Measurements from ENCODE around the gene PLB1.
"Not testable (repeated sequence)": the region's sequence is repeated elsewhere in the genome, so short reads cannot be mapped to it uniquely, and the experiment has no call there.

The PLB1 gene

DNA sequence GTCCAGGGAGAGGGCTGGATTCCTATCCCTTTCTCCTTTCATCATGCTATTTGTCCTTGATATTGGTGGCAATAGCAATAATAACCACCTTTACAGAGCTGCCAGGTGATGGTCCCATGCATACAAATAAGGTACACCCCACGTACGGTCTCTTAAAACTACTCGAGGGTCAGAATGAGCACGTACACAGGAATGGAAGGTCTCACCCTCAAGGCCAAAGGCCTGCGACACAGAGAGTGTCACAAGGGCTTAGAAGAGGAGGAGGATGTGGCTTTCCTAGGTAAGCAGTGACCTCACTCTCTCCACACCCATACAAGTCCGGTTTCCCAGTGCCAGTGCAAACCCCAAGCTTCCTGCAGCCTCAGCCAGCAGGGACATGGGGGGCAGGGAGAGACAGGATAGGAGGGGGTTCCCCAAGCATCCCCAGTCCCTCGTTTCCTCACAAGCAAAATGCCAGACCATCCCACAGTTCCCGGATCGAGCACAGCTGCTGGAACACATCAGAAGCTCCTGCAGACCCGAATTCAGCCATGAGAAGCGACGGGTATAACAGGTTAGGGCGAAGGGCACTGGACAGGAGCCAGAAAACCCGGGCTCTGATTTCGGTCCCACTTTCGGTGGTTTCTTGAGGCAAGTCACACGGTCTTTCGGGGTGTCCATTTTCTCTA lies 49.2 kb downstream of the PLB1 start:
- Histone ChIP-seq H3K27me3 (ENCODE audit: control insufficient read depth, insufficient read depth, low read length) (no peaks in the 10 kb centered on the region), H3K9me3 (ENCODE audit: control insufficient read depth, insufficient read depth, low read length) (no peaks in the 10 kb centered on the region), H3K4me3 (ENCODE audit: low read depth, low read length) (no peak overlapping the region), H3K36me3 (ENCODE audit: control insufficient read depth, insufficient read depth, low read length) (no peaks in the 10 kb centered on the region), H3K4me1 (ENCODE audit: control insufficient read depth, insufficient read depth, low read length) (no peaks in the 10 kb centered on the region), H3K9ac (ENCODE audit: low read depth, low read length) (no peak overlapping the region)

DNA sequence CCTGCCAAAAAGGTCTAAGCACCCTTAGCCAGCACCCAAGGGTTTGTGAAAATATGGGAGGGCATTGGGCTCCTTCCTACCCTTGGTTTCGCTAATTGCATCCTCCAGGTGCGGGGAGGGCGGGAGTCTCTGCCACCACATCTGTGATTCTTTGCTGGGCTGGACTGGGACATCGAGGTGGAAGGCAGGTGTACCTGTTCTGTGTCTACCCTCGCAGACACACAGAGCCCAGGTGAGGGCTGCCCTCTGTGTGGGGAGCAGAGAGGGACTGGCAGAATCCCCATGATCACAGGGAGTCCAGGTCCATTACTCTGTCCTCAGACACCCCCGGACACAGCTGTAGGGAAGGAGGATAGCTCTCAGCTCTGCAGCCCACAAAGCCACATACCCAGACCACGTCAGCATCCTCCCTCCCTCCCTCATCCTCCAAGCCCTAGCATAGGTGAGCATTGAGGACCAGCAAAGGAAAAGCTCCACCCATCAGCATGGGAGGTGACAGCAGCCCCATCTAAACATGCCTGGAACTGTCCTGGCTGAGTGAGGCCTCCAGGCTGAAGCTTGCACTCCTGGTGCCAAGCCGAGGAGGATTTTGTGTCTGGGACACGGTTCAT lies 49.8 kb downstream of the PLB1 start:
- no peak overlapping the region for H3K9ac ChIP-seq (ENCODE audit: low read depth, low read length)
- H3K27me3 ChIP-seq (ENCODE audit: control insufficient read depth, insufficient read depth, low read length), result no peaks in the 10 kb centered on the region
- no peak overlapping the region for H3K4me3 ChIP-seq (ENCODE audit: low read depth, low read length)
- H3K36me3 ChIP-seq (ENCODE audit: control insufficient read depth, insufficient read depth, low read length), result no peaks in the 10 kb centered on the region
- no peaks in the 10 kb centered on the region for H3K4me1 ChIP-seq (ENCODE audit: control insufficient read depth, insufficient read depth, low read length)
- no peaks in the 10 kb centered on the region for H3K9me3 ChIP-seq (ENCODE audit: control insufficient read depth, insufficient read depth, low read length)

- Histone ChIP-seq H3K36me3 (ENCODE audit: control insufficient read depth, insufficient read depth, low read length) (no peaks in the 10 kb centered on the region), H3K4me1 (ENCODE audit: control insufficient read depth, insufficient read depth, low read length) (no peaks in the 10 kb centered on the region), H3K27me3 (ENCODE audit: control insufficient read depth, insufficient read depth, low read length) (no peaks in the 10 kb centered on the region), H3K9ac (ENCODE audit: low read depth, low read length) (no peak overlapping the region), H3K4me3 (ENCODE audit: low read depth, low read length) (no peak overlapping the region), H3K9me3 (ENCODE audit: control insufficient read depth, insufficient read depth, low read length) (no peaks in the 10 kb centered on the region)
Measured at GRCh38 chr2:28546242-28546641, 50.4 kb downstream of the PLB1 start.

DNA sequence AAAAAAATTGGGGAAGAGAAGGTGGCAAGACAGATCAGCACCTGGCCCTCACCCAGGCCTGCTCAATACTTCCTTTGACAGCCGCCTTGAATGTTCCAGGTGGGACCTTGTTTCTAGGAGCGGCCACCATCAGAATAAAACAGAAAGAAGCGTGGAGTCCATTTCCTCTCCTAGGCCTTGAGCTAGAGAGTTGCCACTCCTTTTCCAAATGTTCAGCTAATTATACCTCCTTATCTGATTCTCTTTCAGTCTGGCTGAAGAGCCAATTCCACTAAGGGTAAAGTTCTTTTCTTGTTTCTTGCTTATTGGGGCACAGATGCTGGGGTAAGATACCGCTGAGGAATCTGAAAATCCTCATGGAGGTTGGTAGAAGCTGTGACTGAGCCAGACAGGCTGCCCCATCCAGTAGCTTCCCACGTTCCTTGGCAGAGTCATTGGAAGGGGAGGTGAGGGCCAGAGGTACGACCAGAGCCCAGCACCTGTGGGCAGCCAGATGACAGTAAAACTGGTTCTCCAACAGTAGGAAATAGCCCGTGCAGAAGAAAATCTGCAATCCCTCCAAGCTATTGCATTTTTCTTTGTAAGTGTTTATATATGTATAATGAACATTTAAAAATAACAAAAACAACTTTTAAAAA lies 51.5 kb downstream of the PLB1 start:
- Histone ChIP-seq H3K4me1 (ENCODE audit: control insufficient read depth, insufficient read depth, low read length) (no peaks in the 10 kb centered on the region), H3K4me3 (ENCODE audit: low read depth, low read length) (no peak overlapping the region), H3K9ac (ENCODE audit: low read depth, low read length) (no peak overlapping the region), H3K36me3 (ENCODE audit: control insufficient read depth, insufficient read depth, low read length) (no peaks in the 10 kb centered on the region), H3K27me3 (ENCODE audit: control insufficient read depth, insufficient read depth, low read length) (no peaks in the 10 kb centered on the region), H3K9me3 (ENCODE audit: control insufficient read depth, insufficient read depth, low read length) (no peaks in the 10 kb centered on the region)

GRCh38 chr2:28547906-28548600 lies 52.2 kb downstream of the PLB1 start:
- Histone ChIP-seq H3K4me1 (ENCODE audit: control insufficient read depth, insufficient read depth, low read length) (no peaks in the 10 kb centered on the region), H3K4me3 (ENCODE audit: low read depth, low read length) (no peak overlapping the region), H3K9me3 (ENCODE audit: control insufficient read depth, insufficient read depth, low read length) (no peaks in the 10 kb centered on the region), H3K36me3 (ENCODE audit: control insufficient read depth, insufficient read depth, low read length) (no peaks in the 10 kb centered on the region), H3K9ac (ENCODE audit: low read depth, low read length) (no peak overlapping the region), H3K27me3 (ENCODE audit: control insufficient read depth, insufficient read depth, low read length) (no peaks in the 10 kb centered on the region)

GRCh38 chr2:28550345-28550744 lies 54.5 kb downstream of the PLB1 start:
- not testable (repeated sequence) for H3K36me3 ChIP-seq (ENCODE audit: control insufficient read depth, insufficient read depth, low read length); H3K27me3 ChIP-seq (ENCODE audit: control insufficient read depth, insufficient read depth, low read length); H3K4me3 ChIP-seq (ENCODE audit: low read depth, low read length); H3K4me1 ChIP-seq (ENCODE audit: control insufficient read depth, insufficient read depth, low read length); H3K9me3 ChIP-seq (ENCODE audit: control insufficient read depth, insufficient read depth, low read length); H3K9ac ChIP-seq (ENCODE audit: low read depth, low read length)

- H3K9me3 ChIP-seq (ENCODE audit: control insufficient read depth, insufficient read depth, low read length), result no peaks in the 10 kb centered on the region
Measured at GRCh38 chr2:28552045-28552823, 56.4 kb downstream of the PLB1 start.

DNA sequence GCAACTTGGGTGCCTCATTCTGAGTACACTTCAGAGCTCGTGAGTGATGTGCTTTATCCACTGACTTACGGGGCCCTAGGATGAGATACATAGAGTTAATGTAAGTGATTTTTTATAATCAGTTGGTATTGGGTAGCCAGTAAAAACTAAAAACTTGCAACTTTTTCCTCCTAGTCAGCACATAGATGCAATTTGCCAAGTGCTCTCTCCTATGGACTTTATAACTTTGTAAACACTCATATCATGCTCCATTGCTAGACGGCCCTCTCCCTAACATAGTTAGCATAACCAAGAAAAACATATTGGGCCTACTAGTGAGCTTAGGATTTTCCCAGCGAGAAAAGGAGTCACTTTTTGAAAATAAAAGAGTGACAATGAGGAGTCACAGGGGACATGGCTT lies 60.4 kb downstream of the PLB1 start:
- Histone ChIP-seq H3K4me3 (ENCODE audit: low read depth, low read length) (no peak overlapping the region), H3K27me3 (ENCODE audit: control insufficient read depth, insufficient read depth, low read length) (no peaks in the 10 kb centered on the region), H3K36me3 (ENCODE audit: control insufficient read depth, insufficient read depth, low read length) (no peaks in the 10 kb centered on the region), H3K9me3 (ENCODE audit: control insufficient read depth, insufficient read depth, low read length) (no peaks in the 10 kb centered on the region), H3K4me1 (ENCODE audit: control insufficient read depth, insufficient read depth, low read length) (no peaks in the 10 kb centered on the region), H3K9ac (ENCODE audit: low read depth, low read length) (no peak overlapping the region)

More at GRCh38 chr2:28552045-28552823, 56.4 kb downstream of the PLB1 start:
- Histone ChIP-seq H3K4me3 (ENCODE audit: low read depth, low read length) (no peak overlapping the region), H3K4me1 (ENCODE audit: control insufficient read depth, insufficient read depth, low read length) (no peaks in the 10 kb centered on the region), H3K27me3 (ENCODE audit: control insufficient read depth, insufficient read depth, low read length) (no peaks in the 10 kb centered on the region), H3K36me3 (ENCODE audit: control insufficient read depth, insufficient read depth, low read length) (no peaks in the 10 kb centered on the region), H3K9ac (ENCODE audit: low read depth, low read length) (no peak overlapping the region)

DNA sequence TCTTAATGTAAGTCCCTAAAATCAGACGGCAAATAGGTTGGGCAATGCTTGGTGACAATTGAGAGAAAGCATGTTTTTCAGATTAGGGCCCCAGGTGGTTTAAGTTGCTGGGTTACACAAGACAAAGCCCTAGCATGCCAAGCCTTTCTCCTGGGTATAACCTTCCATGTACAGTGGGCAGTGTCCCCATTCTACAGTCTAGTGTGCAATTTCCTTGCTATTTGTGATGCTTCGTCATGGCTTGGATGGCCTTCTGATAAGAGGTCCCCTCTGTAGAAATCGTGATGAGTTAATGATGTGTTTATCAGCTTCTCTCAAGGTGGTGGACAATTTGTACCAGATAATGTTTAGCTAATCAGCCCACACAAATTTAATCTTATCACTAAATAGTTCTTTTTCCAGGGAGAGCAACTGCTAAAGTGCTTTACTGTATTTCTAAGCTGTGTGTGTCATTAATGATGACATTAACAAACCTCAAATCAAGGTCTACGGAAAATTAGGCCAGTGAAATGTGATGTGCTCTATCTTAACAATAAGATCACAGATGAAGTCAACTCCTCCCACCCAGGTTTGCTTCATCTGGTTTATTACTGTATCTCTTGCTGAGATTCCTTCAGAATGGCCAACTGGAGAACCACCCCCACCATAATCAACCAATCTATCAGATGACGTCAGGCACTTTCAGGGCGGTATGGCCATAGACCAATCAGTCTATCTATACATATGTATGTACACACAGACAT lies 61.7 kb downstream of the PLB1 start:
- H3K9me3 ChIP-seq (ENCODE audit: control insufficient read depth, insufficient read depth, low read length), result no peaks in the 10 kb centered on the region
- H3K9ac ChIP-seq (ENCODE audit: low read depth, low read length), result no peak overlapping the region
- H3K27me3 ChIP-seq (ENCODE audit: control insufficient read depth, insufficient read depth, low read length), result no peaks in the 10 kb centered on the region
- H3K4me3 ChIP-seq (ENCODE audit: low read depth, low read length), result no peak overlapping the region
- no peaks in the 10 kb centered on the region for H3K36me3 ChIP-seq (ENCODE audit: control insufficient read depth, insufficient read depth, low read length)
- no peaks in the 10 kb centered on the region for H3K4me1 ChIP-seq (ENCODE audit: control insufficient read depth, insufficient read depth, low read length)

- H3K9me3 ChIP-seq (ENCODE audit: control insufficient read depth, insufficient read depth, low read length), result no peaks in the 10 kb centered on the region
Measured at GRCh38 chr2:28558158-28558820, 62.4 kb downstream of the PLB1 start.

More at GRCh38 chr2:28558158-28558820, 62.4 kb downstream of the PLB1 start:
- Histone ChIP-seq H3K4me1 (ENCODE audit: control insufficient read depth, insufficient read depth, low read length) (no peaks in the 10 kb centered on the region), H3K27me3 (ENCODE audit: control insufficient read depth, insufficient read depth, low read length) (no peaks in the 10 kb centered on the region), H3K4me3 (ENCODE audit: low read depth, low read length) (no peak overlapping the region), H3K9ac (ENCODE audit: low read depth, low read length) (no peak overlapping the region), H3K36me3 (ENCODE audit: control insufficient read depth, insufficient read depth, low read length) (no peaks in the 10 kb centered on the region)
